GM21381 (cell line): ENCODE results near the gene GPX5.
"Not testable (repeated sequence)": the region's sequence is repeated elsewhere in the genome, so short reads cannot be mapped to it uniquely, and the experiment has no call there.

Experiments used
- ATAC-seq: cut with Tn5 transposase; IDR thresholded peaks from one replicate; pipeline ENCODE4 v1.9.1; 2021; ENCODE audit warnings: mild to moderate bottlenecking, moderate library complexity; ENCODE audit not compliant: unreplicated experiment

The GPX5 gene, protein sequence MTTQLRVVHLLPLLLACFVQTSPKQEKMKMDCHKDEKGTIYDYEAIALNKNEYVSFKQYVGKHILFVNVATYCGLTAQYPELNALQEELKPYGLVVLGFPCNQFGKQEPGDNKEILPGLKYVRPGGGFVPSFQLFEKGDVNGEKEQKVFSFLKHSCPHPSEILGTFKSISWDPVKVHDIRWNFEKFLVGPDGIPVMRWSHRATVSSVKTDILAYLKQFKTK

DNA sequence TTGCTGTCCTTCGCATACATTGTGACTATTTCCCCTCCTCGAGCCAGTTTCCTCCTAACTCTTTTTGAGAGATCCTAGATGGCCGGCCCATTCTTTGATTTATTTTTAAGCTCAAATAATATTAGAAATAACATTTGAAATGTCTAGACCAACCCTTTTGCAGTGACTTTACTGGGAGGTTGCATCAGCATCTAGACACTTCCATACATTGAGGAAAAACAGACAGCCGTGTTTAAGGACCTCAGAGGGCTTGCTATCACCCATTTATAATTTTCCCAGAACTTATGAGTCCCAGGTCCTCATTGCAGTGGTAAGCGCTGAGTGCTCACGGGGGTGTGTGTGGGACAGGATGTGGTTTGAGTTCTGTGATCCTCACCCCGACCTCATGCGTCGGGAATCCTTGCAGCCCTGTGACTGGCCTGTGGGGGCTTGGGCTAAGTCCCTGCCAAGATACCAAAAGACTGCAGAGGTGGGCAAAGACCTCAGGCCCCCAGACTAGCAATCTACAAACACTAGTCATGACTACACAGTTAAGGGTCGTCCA lies at the start of gene GPX5:
Gene GPX5, plus strand, starts transcription at position 386 of the 544 bp plus-strand sequence. Its CDS starts 133 bp downstream, at position 519.
- ATAC-seq = no peak

DNA sequence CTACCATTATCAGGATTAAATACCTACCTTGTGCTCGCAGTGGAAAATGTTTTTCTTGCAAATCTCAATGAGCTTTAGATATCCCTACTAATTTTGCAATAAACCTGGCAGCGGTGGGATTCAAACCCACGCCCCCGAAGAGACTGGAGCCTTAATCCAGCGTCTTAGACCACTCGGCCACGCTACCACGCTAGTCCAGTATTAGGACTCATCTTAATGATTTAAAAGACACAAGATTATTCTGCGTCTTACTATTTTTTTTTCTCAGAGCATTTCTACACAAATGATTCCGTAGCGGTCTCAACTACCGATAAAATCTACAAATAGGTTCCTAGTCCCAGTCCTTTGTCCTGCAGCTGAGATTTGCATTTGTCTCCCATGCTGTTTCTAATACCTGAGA lies 47.2 kb upstream of the GPX5 start:
- ATAC-seq = no peak

DNA sequence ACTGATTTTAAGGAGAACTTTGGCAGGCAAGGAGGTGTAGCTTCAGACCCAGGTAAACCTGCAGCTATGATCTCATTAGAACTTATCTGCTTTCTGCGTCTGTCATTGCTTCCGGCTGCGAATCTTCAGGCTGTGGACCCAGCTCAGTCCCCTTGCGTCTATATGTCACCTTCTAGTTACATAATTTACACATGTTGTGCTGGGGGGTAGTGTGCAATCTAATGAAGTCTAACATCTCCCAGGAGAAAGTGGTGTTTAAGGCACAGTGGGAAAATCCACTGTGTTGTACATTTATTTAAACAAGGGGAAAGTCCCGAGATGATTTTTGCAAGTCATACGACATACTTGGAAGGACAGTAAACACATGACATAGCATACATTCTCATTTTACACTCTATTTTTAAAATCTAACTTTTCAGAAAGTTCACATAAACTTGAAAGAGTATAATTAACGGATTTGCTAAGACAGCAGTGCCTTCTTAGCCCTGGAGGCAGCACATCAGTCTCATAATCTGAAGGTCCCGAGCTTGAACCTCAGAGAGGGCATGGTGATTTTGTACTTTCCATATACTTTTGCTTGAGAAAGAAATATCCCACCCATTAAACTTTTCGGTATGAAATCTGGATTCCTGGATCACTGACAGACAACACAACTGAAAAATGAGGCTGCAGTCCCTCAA lies 45.3 kb upstream of the GPX5 start:
- no peak for ATAC-seq

DNA sequence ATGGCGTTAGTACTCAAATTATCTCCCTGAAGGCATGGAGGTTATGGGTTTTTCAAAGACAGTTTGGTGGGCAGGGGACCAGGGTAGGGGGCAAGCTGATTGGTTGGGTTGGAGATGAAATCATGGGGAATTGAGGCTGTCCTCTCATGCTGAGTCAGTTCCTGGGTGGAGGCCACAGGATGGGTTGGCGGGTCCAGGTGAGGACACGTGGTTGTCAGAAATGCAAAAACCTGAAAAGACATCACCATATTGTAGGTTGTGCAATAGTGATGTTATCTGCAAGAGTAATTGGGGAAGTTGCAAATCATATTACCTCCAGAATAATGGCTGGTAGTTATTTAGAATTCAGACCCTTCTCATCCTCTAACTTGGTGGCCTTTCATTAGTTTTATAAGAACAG lies 40.2 kb upstream of the GPX5 start:
- ATAC-seq = no peak

DNA sequence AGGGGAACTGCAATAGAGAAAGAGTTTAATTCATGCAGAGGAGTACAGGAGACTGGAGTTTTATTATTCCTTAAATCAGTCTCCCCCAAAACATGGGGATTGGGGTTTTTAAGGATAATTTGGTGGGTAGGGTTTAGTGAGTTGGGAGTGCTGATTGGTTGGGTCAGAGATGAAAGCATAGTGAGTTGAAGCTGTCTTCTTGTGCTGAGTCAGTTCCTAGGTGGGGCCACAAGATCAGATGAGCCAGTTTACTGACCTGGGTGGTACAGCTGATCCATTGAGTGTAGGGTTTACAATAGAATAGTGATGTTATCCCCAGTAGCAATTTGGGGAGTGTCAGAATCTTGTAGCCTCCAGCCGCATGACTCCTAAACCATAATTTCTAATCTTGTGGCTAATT lies 39.1 kb upstream of the GPX5 start:
- no peak for ATAC-seq

DNA sequence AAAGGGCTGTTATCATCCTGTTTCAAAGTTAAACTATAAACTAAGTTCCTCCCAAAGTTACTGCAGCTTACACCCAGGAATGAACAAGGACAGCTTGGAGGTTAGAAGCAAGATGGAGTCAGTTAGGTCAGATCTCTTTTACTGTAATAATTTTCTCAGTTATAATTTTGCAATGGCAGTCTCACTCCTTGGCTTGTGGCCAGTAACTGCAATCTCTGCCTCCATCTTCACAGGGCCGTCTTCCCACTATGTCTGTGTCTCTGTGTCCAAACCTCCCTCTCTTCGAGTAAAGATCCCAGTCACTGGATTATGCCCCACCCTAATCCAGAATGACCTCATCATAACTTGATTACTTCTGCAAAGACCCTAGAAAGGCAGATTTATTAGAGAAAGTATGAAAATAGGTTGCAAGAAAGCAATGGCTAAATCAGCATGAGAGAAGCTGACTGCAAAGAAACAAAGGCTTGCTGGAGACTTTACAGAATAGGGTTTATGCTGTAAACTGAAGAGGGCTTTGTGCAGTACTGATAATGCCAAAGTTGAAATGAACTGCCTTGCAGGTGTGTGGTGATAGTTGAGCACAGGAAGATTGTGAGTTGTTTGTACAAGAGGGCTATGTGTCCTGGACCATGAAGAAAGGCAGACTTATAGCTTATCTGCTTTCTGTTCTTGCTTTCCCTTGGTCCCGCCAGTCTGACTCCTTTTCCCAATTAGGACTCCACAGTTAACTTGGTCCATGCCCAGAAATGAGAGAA lies 38.5 kb upstream of the GPX5 start:
- no peak for ATAC-seq

DNA sequence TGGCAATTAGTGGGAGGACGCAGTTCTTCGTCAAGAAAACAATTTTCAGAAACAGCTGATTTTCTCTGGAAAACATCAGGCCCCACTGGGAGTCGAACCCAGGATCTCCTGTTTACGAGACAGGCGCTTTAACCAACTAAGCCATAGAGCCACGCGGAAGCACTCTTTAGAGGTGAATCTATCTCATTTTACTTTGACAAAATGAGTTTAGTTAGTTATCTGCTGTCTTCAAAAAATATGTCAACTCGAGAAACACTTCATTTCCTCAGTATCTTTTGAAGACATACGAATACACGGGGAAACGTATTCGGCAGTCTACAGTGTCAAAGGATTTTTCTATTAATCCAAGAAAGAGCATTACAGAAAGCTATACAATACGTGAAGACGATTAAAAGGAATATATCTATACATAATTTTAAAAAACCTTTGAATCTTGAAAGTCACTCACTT lies 36.7 kb upstream of the GPX5 start:
- ATAC-seq = no peak

DNA sequence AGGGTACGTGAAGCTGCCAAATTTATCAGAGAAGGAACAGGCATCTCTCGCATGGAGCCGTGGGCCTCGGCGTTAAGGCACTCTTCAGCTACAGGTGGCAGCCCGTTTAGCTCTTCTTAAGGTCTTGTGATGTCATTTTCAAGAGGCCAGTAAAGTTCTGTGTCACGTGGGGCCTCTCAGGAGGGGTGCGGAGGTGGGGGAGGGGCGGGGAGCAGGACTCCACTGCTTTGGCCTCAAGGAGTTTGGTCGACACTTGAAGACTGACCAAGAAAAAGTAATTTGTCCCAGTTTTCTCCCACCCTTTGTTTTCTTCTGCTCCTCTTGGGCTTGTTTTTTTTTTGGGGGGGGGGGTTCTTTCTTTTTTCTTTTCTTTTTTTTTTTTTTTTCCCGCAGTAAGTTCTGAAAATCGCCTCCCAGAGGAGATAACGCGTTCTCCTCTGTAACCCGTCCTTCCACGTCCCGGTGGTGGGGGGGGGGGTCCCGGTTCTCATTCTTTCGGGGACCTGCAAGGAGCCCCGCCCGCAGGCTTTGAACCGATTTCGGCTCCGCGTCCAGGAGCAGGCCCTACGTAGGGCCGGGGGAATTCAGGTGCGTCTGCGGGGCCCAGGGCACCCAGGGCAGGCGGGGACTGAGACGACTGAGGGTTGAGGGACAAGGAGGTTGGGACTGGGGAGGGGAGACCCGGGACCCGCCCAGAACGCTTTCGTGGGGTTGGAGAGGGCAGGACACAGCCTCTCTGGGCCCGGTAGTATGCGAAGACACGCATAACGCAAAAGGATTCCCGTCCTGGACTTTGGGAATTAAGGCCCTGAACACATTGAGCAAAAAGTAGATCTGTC lies 36.1 kb upstream of the GPX5 start:
- no peak for ATAC-seq

DNA sequence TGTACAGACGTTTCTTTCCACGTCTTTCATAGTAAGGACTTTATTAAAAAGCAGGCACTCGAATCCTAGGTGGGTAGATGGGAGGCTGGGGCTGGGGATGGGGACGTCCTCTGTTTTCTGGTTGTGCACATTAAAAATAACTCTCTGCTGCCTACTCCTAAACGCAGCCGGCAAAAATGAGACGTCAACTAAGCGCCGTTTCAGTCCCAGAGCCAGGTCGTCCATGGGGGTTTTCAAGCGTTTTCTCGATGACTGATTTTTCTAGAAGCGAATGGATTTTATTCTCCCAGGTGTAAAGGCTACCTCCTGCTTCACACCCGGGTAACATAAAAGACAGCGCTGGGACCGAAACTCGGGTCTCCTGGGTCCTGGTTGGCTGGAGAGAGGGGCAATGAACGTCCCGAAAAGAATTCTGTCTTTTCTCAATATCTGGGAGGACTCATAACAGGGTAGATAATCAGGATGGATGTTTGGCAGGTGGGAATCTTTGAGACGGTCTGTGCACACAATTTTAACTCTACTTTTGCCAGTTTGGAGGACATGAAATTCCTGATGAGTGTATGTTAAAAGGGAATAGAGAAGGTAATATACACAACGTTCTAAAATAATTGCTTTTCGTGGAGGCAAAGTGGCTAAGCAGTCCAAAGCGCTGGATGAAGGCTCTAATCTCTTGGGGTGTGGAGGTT lies 35.3 kb upstream of the GPX5 start:
- ATAC-seq = no peak

DNA sequence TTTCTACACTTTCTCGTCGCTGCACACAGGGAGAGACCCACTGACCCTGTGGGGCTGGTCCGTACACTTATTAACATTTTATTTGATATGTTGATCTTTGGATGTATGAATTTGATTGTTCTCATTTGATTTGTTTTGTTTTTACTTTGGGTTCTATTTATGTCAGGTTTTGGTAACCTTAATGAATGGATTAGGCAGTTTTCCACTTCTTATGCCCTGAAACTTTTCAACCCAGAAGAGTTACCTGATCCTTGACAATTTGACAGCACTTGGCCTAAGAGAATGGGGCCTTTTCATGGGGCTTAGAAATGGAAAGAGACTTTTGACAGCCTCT lies 33.7 kb upstream of the GPX5 start:
- no peak for ATAC-seq

DNA sequence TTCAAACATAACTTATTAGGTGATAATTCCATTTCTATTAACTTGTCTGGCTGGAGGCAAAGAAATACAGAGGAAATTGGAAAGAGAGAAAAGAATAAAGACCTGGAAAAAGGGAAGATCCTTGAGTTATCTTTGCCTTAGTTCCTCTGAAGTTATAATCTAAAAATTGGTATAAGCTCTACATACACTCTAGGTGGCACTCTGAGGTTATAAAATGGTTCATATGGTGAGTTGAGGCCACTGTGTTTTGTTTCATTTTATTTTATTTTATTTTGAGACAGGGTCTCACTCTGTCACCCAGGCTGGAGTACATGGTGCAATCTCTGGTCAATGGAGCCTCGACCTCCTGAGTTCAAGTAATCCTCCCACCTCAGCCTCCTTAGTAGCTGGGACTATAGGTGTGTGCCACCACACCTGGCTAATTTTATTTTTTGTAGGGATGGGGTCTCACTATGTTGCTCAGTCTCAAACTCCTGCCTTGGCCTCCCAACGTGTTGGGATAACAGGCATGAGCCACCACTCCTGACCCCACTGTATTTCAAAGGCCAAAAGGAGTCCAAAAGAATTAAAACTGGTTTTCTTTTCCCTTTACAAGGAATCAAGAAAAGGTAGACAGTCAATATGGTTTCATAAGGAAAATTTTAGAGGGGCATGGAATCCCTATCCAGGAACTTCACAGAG lies 29.4 kb upstream of the GPX5 start:
- ATAC-seq = no peak

DNA sequence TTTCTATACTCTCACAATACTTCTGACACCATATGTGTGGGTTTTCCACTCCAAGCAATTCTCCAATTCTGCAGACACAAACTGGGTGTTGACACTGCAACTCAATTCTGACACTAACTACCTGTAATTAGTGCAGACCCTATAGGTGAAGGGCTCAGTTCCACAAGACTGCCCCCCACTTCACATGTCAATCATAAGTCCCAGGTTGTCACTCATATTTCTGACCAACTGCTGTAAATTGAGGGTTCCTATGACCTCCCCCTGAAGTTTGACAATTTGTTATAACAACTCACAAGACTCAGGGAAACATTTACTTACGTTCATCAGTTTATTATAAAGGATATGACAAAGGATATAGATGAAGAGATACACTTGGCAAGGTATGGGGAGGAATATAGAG lies 28.4 kb upstream of the GPX5 start:
- no peak for ATAC-seq

DNA sequence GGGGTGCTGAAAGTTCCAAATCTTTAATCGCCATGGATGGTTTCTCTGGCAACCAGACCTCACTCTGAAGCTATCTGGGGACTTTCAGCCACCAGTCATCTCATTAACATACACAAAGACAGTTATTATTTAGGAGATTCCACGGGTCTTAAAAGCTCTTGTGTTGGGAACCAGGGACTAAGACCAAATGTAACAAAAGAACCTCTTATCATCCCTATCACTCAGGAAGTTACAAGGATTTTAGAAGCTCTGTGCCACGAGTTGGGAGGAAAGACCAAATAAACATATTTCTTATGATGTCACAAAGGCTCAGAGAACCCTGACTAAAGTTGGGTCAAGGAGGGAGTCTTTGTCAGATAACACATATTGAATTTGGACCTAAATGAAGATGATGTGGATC lies 27.8 kb upstream of the GPX5 start:
- ATAC-seq = no peak

DNA sequence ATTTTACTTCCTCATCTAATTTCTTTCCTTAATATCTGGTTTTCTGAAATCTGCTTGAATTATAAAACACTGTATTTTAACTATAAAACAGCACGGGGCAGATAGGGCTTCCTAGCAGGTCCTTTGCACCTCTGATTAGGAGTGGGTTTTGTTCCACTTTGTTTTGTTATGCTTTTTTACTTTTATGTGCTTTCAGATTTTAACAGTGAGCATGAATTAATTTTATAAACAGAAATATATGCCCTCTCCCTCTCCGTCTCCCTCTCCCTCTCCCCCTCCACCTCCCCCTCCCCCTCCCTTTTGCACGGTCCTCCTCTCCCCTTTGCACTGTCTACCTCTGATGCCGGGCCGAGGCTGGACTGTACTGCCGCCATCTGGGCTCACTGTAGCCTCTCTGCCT lies 24.4 kb upstream of the GPX5 start:
- no peak for ATAC-seq

DNA sequence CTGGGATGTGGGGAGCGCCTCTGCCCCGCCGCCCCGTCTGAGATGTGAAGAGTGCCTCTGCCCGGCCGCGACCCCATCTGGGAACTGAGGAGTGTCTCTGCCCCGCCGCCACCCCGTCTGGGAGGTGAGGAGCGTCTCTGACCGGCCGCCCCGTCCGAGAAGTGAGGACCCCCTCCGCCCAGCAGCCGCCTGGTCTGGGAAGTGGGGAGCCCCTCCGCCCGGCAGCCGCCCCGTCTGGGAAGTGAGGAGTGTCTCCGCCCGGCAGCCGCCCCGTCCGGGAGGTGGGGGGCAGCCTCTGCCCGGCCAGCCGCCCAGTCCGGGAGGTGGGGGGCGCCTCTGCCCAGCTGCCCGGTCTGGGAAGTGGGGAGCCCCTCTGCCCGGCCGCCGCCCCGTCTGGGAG lies 23.5 kb upstream of the GPX5 start:
- not testable (repeated sequence) for ATAC-seq

DNA sequence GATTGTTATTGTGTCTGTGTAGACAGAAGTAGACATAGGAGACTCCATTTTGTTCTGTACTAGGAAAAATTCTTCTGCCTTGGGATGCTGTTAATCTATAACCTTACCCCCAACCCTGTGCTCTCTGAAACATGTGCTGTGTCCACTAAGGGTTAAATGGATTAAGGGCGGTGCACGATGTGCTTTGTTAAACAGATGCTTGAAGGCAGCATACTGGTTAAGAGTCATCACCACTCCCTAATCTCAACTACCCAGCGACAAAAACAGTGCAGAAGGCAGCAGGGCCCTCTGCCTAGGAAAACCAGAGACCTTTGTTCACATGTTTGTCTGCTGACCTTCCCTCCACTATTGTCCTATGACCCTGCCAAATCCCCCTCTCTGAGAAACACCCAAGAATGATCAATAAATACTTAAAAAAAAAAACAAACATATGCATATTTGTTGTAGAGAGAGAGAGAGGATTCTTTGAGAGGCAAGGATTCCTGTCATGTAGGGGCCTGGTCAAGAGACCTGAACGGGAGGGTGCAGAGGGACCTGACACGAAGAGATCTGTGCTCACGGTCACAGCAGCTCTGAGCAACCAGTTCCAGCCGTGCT lies 22.9 kb upstream of the GPX5 start:
- ATAC-seq = not testable (repeated sequence)

DNA sequence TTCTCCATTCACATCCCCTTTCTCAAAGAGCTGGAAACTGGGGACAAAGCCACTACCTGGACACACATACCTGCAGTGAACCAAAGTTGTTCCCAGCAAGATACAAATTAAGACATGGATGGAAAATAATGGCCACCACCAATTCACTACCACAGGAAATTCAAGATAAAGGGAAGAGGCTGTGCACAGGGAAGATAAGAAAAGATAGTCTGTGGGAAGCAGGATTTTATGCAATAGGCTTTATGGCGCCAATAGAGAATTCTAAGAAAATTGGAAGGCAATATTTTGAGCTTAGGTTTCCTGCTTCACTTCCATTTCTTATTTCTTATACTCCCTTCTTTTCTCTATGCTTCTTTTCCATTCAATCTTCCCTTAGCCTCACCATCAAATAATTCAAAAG lies 19.9 kb upstream of the GPX5 start:
- ATAC-seq = no peak

DNA sequence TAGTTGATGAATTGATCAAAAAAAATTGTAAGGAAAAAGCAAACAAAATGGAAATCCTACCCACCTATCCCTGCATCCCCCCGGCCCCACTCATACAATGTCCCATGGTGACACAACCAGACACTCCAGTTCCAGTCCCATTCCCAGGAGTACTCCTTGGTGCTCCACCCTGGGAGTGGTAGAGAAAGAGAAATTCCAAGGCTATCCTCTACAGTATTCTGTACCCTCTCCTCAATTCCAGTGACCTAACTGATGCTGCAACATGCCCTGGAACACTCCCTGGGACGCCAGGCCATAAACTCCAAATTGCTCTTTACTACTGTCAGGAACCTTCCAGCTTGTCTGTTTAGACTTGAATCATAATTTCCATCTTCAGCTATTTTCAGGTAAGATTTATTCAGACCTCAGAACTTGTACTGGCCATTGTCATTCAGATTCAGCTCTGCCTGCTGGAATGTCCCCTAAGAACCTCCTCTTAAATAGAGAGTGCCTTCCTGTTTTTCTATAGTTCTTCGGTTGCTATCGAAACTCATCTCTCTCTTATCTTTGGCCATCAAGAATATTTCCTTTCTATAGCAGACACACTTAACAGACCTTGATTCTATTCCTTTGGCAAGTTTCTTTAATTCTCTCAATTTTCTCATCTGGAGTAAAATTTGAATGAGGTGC lies 18.7 kb upstream of the GPX5 start:
- ATAC-seq = no peak
